Activated CD8-positive, alpha-beta memory T cell treated with anti-CD3 and anti-CD28 coated beads, Interleukin-2, amount 50 U/mL, for 1 hour (primary cell): ENCODE results near the gene ARID5B.
A peak's percentile ranks its signal among the peaks of the same experiment; 100 is the strongest.

Experiments used
- DNase-seq: peaks from one replicate; pipeline ENCODE4 v3.0.0-alpha.2; 2020; ENCODE audit errors: extremely low read depth

The ARID5B gene

GRCh38 chr10:61989995-61990760 is 88.7 kb downstream of the ARID5B start:
- no peak for DNase-seq

GRCh38 chr10:61990761-61991135 is 89.2 kb downstream of the ARID5B start:
- DNase-seq: no peak

- no peak for DNase-seq
These were observed 89.7 kb downstream of the ARID5B start for GRCh38 chr10:61991166-61991565.

- no peak for DNase-seq
These were observed 90.6 kb downstream of the ARID5B start for GRCh38 chr10:61992059-61992460.

GRCh38 chr10:61992671-61993668 is 91.5 kb downstream of the ARID5B start:
- DNase-seq: peak; percentile 28

- no peak for DNase-seq
These were observed 92.4 kb downstream of the ARID5B start for GRCh38 chr10:61993711-61994401.

- DNase-seq: no peak
These were observed 93.1 kb downstream of the ARID5B start for GRCh38 chr10:61994405-61995219.

GRCh38 chr10:61995220-61995503 is 93.7 kb downstream of the ARID5B start:
- no peak for DNase-seq

- no peak for DNase-seq
These were observed 97.4 kb downstream of the ARID5B start for GRCh38 chr10:61998937-61999336.

- DNase-seq: no peak
These were observed 98.6 kb downstream of the ARID5B start for GRCh38 chr10:62000037-62000603.

GRCh38 chr10:62000726-62001125 is 99.2 kb downstream of the ARID5B start:
- no peak for DNase-seq

- no peak for DNase-seq
These were observed 100.4 kb downstream of the ARID5B start for GRCh38 chr10:62001898-62002297.

- no peak for DNase-seq
These were observed 101.3 kb downstream of the ARID5B start for GRCh38 chr10:62002753-62003152.

- no peak for DNase-seq
These were observed 102.5 kb downstream of the ARID5B start for GRCh38 chr10:62004042-62004441.

GRCh38 chr10:62005281-62005680 is 103.8 kb downstream of the ARID5B start:
- DNase-seq: no peak

- DNase-seq: no peak
These were observed 104.2 kb downstream of the ARID5B start for GRCh38 chr10:62005687-62006086.

GRCh38 chr10:62007145-62007544 is 105.6 kb downstream of the ARID5B start:
- no peak for DNase-seq

- DNase-seq: no peak
These were observed 106.7 kb downstream of the ARID5B start for GRCh38 chr10:62008196-62008595.

- DNase-seq: no peak
These were observed 107.4 kb downstream of the ARID5B start for GRCh38 chr10:62008946-62009345.

GRCh38 chr10:62010366-62010765 is 108.9 kb downstream of the ARID5B start:
- DNase-seq: no peak

- DNase-seq: no peak
These were observed 110.1 kb downstream of the ARID5B start for GRCh38 chr10:62011558-62011957.
